Parathyroid adenoma (tissue), 2 donors: Measurements from ENCODE around the gene BTRC.

Experiments used
- H2AFZ ChIP-seq: fragments of 300-600 bp; sonication (generic); one replicate; pipeline ENCODE4 v1.7.0; 2017; ENCODE audit warnings: antibody characterized with exemption, mild to moderate bottlenecking
- H3K27ac ChIP-seq: fragments of 300-600 bp; sonication (generic); one replicate; pipeline ENCODE4 v1.7.0; 2017
- H3K27me3 ChIP-seq: fragments of 300-600 bp; sonication (generic); one replicate; pipeline ENCODE4 v1.7.0; 2017; ENCODE audit warnings: low read length; ENCODE audit not compliant: control insufficient read depth, insufficient read depth
- H3K36me3 ChIP-seq: fragments of 300-600 bp; sonication (generic); one replicate; pipeline ENCODE4 v1.7.0; 2017; ENCODE audit warnings: low read length; ENCODE audit not compliant: control insufficient read depth, insufficient read depth
- H3K4me1 ChIP-seq: fragments of 300-600 bp; sonication (generic); one replicate; pipeline ENCODE4 v1.7.0; 2017; ENCODE audit warnings: control low read depth
- H3K4me2 ChIP-seq: fragments of 300-600 bp; sonication (generic); one replicate; pipeline ENCODE4 v1.7.0; 2017; ENCODE audit warnings: low read length
- H3K4me3 ChIP-seq: fragments of 300-600 bp; sonication (generic); one replicate; pipeline ENCODE4 v1.7.0; 2017; ENCODE audit warnings: low read depth, low read length
- H3K79me2 ChIP-seq: fragments of 300-600 bp; sonication (generic); one replicate; pipeline ENCODE4 v1.7.0; 2017; ENCODE audit warnings: control low read depth
- H3K9ac ChIP-seq: fragments of 300-600 bp; sonication (generic); one replicate; pipeline ENCODE4 v1.7.0; 2017; ENCODE audit warnings: mild to moderate bottlenecking
- H3K9me3 ChIP-seq: fragments of 300-600 bp; sonication (generic); one replicate; pipeline ENCODE4 v1.7.0; 2017; ENCODE audit warnings: low read length; ENCODE audit not compliant: control insufficient read depth
- CTCF ChIP-seq: fragments of 300-600 bp; sonication (generic); IDR thresholded peaks from one replicate; pipeline ENCODE4 v1.7.0; 2017; ENCODE audit warnings: antibody characterized with exemption, mild to moderate bottlenecking
- donor health status: primary hyperparathyroidism.

The BTRC gene

DNA sequence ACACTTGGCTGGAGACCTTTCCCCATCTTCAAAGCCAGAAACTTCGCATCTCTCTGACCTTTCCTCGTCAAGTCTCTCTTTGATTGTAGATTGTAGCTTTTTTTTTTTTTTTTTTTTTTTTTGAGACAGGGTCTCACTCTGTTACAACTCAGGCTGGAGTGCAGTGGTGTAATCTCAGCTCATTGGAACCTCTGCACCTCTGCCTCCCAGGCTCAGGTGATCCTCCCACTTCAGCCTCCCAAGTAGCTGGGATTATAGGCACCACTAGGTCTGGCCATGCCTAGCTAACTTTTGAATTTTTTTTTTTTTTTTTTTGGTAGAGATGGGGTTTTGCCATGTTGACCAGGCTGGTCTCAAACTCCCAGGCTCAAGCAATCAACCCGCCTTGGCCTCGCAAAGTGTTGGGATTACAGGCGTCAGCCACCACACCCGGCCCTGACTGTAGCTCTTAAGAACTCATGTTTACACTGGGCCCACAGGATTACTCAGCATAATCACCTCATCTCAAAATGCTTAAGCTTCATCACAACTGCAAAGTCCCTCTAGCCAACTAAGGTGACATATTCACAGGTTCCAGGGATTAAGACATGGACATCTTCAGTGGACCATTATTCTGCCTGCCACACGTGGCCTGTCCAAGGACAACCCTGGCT lies 222.4 kb downstream of the BTRC start:
- Histone ChIP-seq H3K4me3 (no peak overlapping the region), H3K9me3 (no peaks in the 10 kb centered on the region), H3K4me1 (no peaks in the 10 kb centered on the region), H3K4me2 (no peak overlapping the region), H3K27ac (no peak overlapping the region), H2AFZ (no peak overlapping the region), H3K79me2 (no peaks in the 10 kb centered on the region), H3K36me3 (no peaks in the 10 kb centered on the region), H3K27me3 (no peaks in the 10 kb centered on the region), H3K9ac (no peak overlapping the region)
- TF ChIP-seq CTCF, result no peak

DNA sequence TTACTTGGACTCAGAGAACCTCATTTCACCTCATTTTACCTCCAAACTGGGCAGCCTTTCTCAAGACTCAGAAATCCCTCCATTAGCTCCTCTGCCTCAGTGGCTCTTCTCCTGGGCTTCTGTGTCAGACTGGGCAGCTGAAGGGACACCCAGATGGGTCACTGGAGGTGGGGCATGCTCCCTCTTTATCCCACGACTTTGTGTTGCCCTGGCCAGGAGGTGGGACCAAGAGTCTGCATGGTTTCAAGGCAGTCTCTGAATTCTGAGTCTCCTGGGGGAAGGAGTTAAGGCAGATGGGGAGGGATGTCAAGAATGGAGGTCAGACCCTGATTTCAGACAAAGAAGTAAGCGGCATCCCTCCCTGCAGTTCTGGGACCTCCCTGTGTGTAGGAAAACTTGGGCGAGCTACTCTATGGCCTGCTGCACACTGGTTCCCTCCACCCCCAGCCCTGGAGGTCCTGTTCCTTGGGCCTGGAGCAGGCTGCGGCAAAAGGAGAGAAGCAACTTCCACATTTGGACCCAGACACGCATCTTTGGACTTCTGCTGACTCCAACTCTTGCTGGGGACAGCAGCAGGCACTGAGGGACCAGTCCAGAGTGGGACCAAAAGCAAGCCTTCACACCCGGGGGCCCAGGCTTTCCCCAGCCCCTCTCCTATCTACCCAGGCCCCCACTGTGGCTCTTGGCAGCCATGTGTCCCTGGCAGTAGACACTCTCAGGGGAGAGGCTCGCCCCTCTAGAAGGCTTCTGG lies 223.3 kb downstream of the BTRC start:
- Histone ChIP-seq H3K4me1 (no peaks in the 10 kb centered on the region), H3K79me2 (no peaks in the 10 kb centered on the region), H3K9me3 (no peaks in the 10 kb centered on the region), H3K36me3 (no peaks in the 10 kb centered on the region), H3K27ac (no peak overlapping the region), H3K27me3 (no peaks in the 10 kb centered on the region), H3K4me2 (no peak overlapping the region), H3K4me3 (no peak overlapping the region), H3K9ac (no peak overlapping the region), H2AFZ (no peak overlapping the region)
- TF ChIP-seq CTCF, result no peak

DNA sequence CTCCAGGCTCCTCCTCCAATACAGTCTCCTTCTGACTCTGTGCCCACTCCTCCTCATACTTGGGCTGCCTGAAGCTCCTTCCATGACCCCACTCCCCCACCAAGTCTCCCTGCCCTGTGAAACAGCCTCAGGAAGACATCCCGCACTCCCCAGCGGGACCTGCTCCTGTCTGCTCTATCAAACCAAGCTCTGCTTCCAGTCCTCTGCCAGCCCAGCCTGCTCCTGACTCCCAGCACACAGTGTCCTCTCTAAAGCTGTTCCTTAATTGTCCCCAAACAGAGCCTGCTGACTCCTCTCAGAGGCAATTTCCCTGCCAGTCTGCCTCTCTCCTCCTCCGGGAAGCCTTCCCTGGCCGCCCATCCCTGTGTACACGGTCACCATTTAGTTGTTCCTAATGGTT lies 224.2 kb downstream of the BTRC start:
- Histone ChIP-seq H2AFZ (no peak overlapping the region), H3K27me3 (no peaks in the 10 kb centered on the region), H3K4me2 (no peak overlapping the region), H3K27ac (no peak overlapping the region), H3K79me2 (no peaks in the 10 kb centered on the region), H3K9me3 (no peaks in the 10 kb centered on the region), H3K9ac (no peak overlapping the region), H3K36me3 (no peaks in the 10 kb centered on the region), H3K4me3 (no peak overlapping the region), H3K4me1 (no peaks in the 10 kb centered on the region)
- TF ChIP-seq CTCF, result no peak

DNA sequence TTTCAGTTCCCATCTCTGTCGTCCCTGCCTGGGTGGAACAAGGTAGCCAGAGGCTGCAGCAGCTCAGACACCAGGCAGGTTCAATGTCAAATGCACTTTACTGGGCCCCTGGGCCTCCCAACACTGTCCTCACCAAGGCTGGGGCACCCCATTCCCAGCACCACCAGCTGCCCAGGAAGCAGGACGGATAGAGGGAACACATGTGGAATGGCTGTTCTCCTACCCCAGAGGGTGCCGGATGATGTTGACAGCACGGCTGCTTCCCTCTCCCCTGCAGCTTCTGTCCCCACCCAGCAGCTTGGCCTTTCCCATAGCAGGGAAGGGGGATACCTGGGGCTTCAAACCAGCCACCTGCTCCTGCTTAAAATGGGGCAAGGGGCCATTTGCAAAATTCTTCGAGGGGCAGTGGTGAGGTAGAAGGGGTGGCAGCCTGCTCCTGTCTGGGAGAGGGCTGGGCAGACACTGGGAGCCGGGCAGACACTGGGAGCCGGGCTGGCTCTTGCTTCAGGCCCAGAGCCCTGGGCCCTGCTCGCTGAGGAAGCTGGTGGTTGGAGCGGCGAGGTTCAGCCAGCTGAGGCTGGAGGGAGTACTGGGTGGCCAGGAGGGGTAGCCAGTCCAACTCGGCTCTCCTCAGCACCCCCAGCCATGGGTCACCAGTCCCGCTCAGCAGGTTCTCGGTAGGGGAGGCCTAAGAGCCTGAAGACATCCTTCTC lies 225.0 kb downstream of the BTRC start:
- no peaks in the 10 kb centered on the region for H3K79me2 ChIP-seq
- TF ChIP-seq CTCF, result no peak
- H2AFZ ChIP-seq, result no peak overlapping the region
- no peak overlapping the region for H3K27ac ChIP-seq
- H3K36me3 ChIP-seq, result no peaks in the 10 kb centered on the region
- no peaks in the 10 kb centered on the region for H3K27me3 ChIP-seq
- H3K9me3 ChIP-seq, result no peaks in the 10 kb centered on the region
- no peak overlapping the region for H3K4me3 ChIP-seq
- no peak overlapping the region for H3K9ac ChIP-seq
- H3K4me2 ChIP-seq, result no peak overlapping the region
- no peaks in the 10 kb centered on the region for H3K4me1 ChIP-seq
